ENCODE measurements around the gene RPUSD1.
"Not testable (repeated sequence)": the region's sequence is repeated elsewhere in the genome, so short reads cannot be mapped to it uniquely, and the experiment has no call there.

The RPUSD1 gene

DNA sequence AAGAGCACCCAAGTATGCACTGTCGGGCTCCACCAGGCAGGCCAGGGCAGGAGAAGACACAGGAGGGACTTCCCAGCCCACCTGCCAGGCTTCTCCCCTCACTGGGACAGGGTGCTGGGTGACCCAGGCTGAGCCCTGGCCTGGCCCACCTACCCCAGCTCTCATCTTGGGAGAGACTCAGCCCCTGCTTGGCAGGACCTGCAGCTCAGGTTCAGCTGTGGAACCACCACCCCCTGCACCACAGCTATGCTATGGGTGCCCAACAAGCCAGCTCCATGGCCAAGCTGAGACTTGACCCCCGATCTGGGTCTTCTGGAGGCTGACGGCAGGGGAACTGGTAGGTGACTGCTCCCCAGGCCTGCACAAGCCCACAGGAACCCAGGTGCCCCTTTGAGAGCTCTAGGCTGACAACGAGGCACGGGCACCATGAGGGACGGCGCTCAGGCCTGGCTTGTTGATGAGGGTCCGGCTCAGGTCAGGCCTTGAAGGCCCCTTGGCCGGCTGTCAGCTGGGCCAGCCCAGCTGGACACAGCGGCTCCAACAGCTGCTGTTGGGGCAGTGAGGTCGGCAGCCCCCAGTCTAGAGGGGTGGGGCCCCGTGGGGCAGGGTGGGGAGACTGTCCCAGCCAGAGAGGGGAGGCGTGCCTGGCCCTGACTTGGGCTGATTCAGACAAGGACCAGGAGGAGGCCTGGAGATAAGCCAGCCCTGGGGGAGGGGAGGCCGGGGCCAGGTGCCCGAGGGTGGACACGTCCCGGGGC, 4.6 kb downstream of the RPUSD1 start:
- DNase-seq (ENCODE audit: low read depth) = no peak

DNA sequence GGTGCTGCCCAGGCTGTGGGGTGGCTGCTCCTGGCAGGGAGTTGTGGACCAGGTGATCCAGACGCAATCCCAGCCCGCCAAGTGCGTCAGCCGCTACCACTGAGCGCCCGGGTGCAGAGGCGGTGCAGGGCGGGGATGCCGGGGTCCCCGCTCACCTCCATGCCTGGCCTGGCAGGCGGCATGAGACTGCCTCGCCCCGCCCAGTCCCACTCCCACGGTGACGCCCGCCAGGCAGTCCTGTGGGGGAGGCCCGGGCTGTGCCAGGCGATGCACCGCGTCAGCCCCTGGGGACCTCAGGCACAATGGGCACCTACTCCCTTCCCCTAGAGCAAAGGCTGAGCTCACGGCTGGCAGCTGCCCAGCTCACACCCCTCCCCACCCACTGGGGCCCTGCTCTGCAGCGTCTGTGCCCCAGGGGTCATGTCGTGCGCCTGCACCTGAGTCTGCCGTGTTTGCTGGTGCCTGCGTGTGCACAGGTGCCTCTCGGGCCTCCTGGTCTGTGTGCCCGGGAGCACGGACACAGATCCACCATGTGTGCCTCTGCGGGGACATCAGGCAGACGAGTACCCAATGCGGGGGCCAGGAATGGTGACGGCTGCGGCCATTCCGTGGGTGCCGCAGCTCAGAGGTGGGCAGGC, 5.3 kb downstream of the RPUSD1 start:
- no peak for DNase-seq (ENCODE audit: low read depth)

DNA sequence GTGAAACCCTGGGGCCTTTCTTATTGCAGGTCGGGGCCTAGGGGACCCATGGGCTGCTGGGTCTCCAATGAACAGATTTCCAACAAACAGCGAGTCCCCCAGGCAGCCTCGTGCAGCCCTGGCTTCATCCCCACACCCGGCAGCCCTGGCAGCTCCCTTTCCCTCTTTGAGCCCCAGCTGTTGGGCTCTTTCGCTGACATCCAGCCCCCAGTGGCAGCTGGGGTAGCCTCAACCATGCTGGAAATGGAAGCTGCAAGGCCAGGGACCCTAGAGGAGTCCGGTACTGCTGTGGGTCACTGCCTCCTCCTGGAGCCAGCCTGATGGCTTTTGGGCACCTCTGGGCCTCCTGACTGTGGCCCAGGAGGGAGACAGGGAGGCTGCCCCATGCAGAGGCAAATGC, 5.9 kb downstream of the RPUSD1 start:
- DNase-seq (ENCODE audit: low read depth) = no peak

DNA sequence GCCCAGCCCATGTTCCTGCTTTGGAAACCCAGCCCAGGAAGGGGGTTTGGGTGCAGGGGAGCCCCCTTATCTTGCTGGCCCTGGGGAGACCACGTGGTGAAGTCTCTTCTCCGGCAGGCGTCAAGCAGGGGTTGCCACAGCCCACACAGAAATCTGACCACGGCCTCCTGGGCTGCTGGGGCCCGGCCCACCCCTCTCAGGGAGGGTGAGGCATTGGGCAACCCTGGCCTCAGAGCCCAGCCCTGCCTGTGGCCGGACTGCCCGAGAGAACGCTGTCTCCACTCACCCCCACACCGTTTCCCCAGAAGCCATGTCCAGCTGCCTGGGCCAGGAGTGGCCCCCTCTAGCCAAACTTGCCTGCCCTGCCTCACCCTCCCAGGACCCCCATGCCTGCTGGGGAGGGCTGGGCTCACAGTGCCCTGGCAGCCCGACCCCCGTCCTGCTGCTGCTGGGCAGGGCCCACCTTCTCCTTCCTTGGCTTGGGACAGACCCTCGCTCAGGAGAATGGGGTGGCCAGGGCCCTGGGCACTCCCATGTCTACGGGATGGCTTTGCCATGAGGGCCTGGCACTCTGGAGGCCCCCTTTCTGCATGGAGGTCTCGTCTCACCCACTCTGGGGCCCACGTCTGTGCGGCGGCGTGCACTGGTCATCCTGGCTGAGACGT, 6.7 kb downstream of the RPUSD1 start:
- DNase-seq (ENCODE audit: low read depth) = no peak

DNA sequence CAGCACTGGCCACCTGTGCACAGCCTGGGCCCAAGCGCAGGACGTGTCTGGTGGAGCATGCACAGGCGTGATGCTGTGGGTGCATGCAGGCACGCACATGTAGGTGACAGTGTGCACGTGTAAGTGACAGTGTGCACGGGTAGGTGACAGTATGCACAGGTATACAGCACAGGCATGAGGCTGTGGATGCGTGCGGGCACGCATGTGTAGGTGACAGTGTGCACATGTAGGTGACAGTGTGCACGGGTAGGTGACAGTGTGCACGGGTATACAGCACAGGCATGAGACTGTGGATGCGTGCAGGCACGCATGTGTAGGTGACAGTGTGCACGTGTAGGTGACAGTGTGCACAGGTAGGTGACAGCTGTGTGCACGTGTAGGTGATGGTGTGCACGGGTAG, 7.9 kb downstream of the RPUSD1 start:
- no peak for DNase-seq (ENCODE audit: low read depth)

DNA sequence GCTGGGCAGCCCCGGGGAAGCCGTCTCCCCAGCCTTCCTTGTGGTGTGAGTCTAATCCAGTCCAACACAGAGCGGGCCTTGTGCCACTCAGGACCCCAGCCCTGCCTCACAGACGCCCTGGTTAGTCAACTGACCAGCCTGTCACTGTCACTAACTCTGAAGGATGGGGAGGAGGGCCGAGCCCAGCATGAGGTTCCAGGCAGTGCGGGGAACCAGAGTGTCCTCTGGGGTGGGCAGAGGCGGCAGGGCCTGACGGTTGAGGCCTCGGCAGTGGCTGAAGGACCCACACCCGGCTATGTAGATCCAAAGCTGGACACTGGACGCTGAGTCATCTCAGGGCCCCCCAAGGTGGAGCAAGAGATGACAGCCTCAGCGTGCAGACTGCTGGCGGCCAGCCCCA, 8.6 kb downstream of the RPUSD1 start:
- DNase-seq (ENCODE audit: low read depth) = no peak

DNA sequence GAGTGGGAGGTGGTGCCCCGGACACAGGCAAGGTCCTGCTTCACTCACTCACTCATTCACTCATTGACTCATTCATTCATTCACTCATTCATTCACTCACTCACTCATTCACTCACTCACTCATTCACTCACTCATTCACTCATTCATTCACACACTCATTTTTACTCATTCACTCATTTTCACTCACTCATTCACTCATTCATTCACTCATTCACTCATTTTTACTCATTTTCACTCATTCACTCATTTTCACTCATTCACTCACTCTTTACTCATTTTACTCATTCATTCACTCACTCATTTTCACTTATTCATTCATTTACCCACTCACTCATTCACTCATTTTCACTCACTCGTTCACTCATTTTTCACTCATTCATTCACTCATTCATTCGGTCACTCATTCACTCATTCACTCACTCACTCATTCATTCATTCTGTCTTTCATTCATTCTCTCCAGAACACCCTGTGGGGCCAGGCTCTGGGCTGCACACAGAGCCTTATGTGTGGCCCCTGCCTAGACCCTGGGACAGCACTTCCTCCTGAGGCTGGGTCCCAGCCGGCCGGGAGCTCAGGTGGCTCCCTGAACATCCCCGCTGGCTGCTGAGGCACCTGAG, 9.2 kb downstream of the RPUSD1 start:
- DNase-seq (ENCODE audit: low read depth) = no peak

DNA sequence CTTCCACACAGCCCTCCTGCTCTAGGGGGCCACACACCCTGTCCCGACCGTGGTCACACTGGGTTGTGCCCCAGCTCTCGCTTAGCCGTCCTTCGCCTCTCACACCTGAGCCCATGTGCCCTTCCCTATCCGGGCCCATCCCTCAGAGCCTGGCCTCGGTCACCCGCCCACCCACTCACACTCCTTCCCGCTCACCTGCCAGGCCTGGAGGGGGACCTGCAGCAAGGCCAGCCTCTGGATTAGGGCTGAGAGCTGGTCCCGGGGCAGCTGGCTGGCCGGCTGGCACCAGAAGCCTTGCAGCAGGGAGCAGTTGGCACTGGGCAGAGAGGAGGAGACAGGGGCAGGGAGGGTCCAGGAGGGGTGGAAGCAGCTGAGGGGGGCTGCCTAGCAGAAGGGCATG, 9.7 kb downstream of the RPUSD1 start:
- no peak for DNase-seq (ENCODE audit: low read depth)

DNA sequence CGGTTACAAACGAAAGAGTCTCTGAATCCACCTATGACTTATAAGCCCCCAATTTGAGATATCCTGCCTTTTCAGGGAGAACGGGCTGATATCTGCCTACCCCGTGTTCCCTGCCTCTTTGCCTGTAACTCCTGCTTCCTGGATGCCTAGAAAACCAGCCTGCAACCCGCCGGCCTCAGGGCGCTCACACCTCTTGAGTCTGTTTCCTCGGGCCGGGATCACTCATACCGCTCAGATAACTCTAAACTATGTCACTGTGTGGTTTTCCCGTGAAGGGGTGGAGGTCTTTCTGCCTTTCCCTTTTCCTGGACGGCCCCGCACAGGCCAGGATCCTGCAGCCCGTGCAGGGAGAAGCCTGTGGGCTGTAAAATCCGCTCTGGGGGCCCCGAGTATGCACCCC, 10.4 kb downstream of the RPUSD1 start:
- DNase-seq (ENCODE audit: low read depth) = peak; percentile 72

DNA sequence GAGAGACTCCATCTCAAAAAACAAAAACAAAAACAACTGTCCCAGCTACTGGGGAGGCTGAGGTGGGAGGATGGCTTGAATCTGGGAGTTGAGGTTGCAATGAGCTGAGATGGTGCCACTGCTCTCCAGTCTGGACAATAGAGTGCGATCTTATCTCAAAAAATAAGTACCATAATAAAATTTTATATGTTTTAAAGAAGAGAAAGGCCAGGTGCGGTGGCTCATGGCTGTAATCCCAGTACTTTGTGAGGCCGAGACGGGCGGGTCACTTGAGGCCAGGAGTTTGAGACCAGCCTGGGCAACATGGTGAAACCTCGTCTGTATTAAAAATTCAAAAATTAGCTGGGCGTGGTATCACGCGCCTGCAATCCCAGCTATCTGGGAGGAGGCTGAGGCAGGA, 11.4 kb downstream of the RPUSD1 start:
- no peak for DNase-seq (ENCODE audit: low read depth)

DNA sequence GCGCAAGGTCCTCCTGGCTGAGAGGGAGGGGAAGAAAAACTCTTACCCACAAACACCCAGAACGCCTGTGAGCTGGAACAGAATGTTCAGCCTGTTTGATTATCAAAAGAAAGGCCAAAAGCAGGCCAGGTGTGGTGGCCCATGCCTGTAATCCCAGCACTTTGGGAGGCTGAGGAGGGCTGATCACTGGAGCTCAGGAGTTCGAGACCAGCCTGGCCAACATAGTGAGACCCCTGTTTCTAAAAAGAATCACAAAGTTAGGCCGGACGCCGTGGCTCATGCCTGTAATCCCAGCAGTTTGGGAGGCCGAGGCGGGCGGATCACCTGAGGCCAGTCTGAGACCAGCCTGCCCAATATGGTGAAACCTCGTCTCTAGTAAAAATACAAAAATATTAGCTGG, 11.9 kb downstream of the RPUSD1 start:
- not testable (repeated sequence) for DNase-seq (ENCODE audit: low read depth)

DNA sequence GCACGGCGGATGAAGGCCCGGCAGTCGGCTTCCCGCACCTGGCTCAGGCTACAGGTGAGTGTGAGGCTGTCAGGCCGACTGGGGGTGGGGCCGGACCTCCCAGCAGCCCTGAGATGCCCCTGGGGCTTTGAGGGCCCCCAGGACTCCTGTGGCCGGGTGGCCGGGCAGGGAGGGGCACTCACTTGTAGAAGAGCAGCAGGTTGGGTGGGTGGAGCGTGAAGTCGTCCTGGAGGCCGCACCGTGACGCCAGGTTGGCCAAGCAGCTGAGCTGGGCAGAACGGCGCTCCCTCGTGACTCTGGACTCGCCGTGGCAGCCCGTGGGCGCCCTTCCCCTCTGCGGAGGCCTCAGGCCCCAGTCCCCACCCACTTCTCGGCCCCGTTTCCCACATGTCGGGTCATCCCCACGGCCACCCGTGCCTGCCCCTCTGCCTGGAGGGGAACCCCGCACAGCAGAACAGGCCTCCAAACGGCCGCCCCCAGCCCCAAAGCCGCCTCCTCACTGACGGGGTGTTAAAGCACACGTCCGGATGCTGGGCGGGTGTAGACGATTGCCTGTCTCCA, 12.9 kb downstream of the RPUSD1 start:
- no peak for DNase-seq (ENCODE audit: low read depth)

DNA sequence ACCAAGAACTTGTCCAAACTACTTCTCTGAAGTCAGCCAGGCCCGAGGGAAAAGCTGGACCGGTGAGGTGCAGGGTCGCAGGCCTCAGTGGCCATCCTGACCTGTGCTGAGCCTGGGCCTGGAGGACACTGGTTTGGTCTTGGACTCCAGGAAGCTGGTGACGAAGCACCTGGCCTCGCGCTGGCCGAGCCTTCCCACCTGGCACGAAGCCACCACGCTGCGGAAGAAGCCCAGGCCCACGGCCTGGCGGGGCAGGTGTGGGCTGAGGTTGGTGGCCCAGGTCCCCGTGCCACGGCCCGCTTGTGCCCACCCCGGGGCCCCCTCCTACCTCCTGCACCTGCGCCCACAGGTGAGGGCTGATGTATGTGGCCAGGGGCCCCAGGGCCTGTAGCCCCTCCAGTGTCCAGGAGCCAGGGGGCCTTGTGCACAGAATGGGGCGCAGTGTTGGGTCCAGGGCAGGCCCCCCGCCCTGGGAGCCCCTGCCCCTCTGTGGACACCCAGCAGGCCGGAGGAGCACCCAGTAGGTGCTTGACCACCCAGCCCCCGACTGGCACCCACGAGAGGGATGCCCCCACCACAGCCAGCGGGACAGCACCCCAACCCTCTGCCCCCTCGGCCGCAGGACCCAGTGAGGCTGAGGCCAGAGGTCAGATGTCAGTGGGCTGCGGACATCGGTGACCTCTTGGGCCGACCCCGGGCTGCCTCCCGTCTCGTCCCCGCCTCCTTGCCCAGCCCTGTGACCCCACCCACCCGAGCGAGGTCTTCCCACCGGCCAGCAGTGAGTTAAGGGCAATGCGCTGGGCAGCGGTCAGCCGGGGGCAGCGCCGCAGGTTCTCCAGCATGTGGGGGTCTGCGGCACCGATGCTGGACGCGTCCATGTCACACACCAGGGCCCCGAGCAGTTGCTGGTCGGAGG, 13.8 kb downstream of the RPUSD1 start:
- no peak for DNase-seq (ENCODE audit: low read depth)

DNA sequence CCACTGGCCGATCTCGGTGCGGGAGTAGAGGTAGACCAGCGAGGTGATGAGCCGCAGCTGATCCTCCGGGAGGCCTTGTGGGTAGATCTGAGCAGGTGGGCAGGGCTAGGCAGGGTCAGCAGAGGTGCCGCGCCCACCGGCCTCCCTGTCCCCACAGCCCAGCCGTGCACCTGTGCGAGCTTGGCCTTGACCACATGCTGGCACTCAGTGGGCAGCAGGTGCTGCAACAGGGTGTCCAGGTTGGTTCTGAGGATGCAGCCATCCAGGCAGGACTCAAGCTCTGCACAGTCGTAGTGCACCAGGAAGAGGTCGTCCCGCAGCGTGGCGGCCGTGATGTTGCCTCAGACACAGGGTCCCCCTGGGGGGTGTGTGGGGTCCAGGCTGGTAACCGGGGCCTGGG, 15.2 kb downstream of the RPUSD1 start:
- no peak for DNase-seq (ENCODE audit: low read depth)

DNA sequence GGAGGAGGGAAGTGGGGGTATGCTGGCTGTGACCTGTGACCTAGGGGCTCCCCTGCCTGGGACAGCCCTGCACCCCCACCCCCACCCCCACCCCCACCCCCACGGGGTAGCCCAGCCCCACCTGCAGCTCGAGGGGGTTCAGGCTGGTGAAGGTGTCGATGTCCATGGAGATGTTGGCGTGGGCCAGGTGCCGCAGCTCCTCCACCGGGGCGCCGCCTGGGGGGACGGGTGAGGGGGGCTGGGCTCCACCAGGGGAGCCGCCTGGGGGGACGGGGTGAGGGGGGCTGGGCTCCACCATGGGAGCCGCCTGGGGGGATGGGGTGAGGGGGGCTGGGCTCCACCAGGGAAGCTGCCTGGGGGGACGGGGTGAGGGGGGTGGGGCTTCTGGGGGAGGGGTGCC, 17.8 kb downstream of the RPUSD1 start:
- no peak for DNase-seq (ENCODE audit: low read depth)

DNA sequence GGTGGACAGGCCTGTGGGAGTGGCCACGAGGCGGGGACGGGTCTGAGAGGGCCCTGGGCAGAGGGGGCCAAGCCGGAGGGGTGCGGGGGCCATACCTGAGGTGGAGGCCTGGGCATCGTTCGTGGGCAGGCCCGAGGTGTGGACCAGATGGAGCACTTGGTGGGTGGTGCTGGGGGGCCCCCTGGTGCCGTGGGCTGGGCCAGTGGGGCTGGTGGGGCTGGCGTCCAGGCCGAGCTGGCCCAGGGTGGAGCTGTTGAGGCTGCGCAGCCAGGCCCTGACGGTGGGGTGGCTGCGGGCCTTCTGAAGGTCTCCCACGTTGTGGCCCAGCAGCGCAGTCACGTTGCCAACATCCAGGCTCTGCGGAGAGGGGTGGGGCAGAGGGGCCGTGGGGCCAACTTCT, 18.2 kb downstream of the RPUSD1 start:
- no peak for DNase-seq (ENCODE audit: low read depth)

DNA sequence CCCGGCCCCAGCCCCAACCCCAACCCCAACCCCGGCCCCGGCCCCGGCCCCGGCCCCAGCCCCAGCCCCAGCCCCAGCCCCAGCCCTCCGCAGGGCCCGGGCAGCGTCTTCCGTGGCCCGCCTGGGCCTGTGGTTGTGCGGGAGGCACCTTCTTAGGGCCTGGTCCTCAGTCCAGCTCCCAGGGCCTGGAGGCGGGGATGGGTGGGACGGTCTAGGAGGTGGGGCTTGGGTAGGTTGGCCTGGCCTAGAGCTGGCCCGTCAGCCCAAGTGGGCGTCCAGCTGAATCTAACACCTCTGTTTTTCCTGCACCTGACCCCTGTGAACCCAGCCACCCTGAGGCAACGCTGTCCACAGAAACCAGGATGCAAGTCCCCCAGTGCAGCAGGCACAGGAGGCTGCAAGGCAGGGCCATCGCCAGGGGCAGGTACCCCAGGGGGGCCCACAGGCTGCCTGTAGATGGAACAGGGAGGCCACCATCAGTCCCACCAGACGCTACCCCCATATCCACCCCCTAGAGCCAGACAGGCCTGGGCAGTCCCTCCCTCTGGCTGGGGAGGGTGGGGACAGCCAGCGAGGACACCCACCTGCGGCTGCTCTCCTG, 18.9 kb downstream of the RPUSD1 start:
- DNase-seq (ENCODE audit: low read depth) = no peak

DNA sequence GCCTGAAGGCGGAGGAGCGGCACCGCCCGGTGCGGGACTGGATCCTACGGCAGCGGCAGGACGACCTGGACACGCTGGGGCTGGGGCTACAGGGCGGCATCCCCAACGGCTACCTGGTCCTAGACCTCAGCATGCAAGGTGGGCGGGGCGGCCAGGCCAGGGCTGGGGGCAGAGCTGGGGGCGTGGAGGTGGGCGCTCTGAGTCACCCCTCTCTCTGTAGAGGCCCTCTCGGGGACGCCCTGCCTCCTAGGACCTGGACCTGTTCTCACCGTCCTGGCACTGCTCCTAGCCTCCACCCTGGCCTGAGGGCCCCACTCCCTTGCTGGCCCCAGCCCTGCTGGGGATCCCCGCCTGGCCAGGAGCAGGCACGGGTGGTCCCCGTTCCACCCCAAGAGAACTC, 19.8 kb downstream of the RPUSD1 start:
- no peak for DNase-seq (ENCODE audit: low read depth)

DNA sequence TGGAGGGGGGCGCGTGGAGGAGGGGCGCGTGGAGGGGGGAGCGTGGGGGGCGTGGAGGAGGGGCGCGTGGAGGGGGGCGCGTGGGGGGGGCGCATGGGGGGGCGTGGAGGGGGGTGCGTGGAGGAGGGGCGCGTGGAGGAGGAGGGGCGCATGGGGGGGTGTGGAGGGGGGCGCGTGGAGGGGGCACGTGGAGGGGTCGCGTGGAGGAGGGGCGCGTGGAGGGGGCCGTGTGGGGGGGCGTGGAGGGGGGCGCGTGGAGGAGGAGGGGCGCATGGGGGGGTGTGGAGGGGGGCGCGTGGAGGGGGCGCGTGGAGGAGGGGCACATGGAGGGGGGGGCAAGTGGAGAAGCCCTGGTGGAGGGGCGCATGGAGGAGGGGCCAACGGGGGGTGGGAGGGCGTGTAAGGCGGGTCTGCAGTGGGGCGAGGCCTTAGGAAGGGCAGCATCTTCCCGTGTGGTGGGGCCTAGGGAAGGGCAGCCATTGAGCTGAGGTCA, 20.4 kb downstream of the RPUSD1 start:
- DNase-seq (ENCODE audit: low read depth) = no peak

DNA sequence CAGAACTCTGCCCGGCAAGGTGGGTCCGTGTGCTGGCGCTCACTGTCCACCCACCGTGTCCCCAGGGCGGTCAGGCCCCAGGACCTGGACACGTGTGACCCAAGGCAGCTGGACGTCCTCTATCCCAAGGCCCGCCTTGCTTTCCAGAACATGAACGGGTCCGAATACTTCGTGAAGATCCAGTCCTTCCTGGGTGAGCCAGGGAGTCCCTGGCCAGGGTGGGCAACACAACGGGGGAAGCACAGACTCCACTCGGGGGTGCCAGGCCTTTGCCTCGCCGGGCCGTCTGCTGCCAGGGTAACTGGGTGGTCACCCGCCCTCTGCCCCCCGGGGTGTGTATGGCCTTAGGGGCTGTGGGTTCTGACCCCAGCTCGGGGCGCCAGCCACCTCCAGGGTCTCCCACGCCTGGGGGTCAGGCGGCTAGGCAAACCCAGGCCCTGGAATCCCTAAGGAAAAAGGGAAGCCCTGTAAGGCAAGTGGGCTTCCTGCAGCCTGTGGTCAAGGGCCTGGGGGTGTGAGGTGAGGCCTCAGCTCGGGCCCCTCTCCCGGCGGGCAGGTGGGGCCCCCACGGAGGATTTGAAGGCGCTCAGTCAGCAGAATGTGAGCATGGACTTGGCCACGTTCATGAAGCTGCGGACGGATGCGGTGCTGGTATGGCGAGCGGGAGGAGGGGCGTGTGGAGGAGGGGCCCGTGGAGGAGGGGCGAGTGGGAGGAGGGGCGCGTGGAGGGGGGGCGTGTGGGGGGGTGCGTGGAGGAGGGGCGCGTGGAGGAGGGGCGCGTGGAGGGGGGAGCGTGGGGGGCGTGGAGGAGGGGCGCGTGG, 21.2 kb downstream of the RPUSD1 start:
- no peak for DNase-seq (ENCODE audit: low read depth)

All from ELR (cell line).